PC-3 (cell line): ENCODE measurements around the gene AUH.

ENCODE experiments used
- EZH2phosphoT487 ChIP-seq: fragments of 300-600 bp; sonication (generic); IDR thresholded peaks from 2 replicates; pipeline ENCODE4 v1.6.1; 2018; ENCODE audit warnings: mild to moderate bottlenecking, antibody characterized with exemption, low read length, borderline replicate concordance
- TF ChIP-seq, protein P1 (sequence below): fragments of 300-600 bp; sonication (generic); conservative IDR thresholded peaks from 2 replicates; pipeline ENCODE4 v1.5.1; 2017; ENCODE audit warnings: antibody characterized with exemption, low read depth, mild to moderate bottlenecking, low read length

DNA sequence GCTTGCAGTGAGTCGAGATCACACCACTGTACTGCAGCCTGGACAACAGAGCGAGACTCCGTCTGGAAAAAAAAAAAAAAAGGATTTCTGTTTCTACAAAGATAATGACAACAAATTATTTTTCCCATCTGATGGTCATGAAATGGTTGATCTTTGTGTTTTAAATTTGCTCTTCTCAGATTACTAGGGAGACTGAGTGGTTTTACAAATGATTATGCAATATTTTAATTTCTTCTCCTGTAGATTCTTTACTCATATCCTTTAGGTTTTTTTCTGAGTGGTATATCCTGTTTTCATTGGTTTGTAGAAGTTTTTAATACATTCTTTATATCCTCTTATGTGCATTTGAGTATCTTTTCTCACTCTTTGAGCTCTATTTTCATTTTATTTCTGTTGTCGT, 20.6 kb upstream of the AUH start:
- TF ChIP-seq, protein P1, sequence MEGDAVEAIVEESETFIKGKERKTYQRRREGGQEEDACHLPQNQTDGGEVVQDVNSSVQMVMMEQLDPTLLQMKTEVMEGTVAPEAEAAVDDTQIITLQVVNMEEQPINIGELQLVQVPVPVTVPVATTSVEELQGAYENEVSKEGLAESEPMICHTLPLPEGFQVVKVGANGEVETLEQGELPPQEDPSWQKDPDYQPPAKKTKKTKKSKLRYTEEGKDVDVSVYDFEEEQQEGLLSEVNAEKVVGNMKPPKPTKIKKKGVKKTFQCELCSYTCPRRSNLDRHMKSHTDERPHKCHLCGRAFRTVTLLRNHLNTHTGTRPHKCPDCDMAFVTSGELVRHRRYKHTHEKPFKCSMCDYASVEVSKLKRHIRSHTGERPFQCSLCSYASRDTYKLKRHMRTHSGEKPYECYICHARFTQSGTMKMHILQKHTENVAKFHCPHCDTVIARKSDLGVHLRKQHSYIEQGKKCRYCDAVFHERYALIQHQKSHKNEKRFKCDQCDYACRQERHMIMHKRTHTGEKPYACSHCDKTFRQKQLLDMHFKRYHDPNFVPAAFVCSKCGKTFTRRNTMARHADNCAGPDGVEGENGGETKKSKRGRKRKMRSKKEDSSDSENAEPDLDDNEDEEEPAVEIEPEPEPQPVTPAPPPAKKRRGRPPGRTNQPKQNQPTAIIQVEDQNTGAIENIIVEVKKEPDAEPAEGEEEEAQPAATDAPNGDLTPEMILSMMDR, result no peak
- TF ChIP-seq EZH2phosphoT487, result no peak
